Endothelial cell of umbilical vein (primary cell): ENCODE results near the gene ACTL8. TPM values are rescaled to one million over a fixed set of nuclear protein-coding genes. Genes with fewer than 3 reads are reported as not detected.

ENCODE experiments used
- BruUV-seq: library from RNA; stranded (reverse); fragments of 400-500 nt; replicated peaks from 2 replicates; lab custom pipeline; 2021; lab: Mats Ljungman, UMichigan
- CTCF ChIA-PET: fragments of 300-600, 350-600 bp; sonication (Branson Sonifier 250); formaldehyde crosslinking; loops from one replicate; lab custom pipeline; 2021; ENCODE audit warnings: antibody characterized with exemption, inconsistent platforms; lab: Charles Lee
- POLR2A ChIA-PET: fragments of 300-600, 350-600 bp; sonication (Branson Sonifier 250); formaldehyde crosslinking; loops from one replicate; lab custom pipeline; 2021; ENCODE audit warnings: antibody characterized with exemption, inconsistent platforms; lab: Charles Lee
- DNase-seq: peaks from one replicate; pipeline ENCODE4 v3.0.0-alpha.2; 2011; ENCODE audit warnings: low read depth, low spot score
- FAIRE-seq: peaks from 2 replicates; lab custom pipeline; 2011; peaks lifted over from hg19 to GRCh38; lab: Jason Lieb, UNC
- H2AFZ ChIP-seq: 2 replicates; pipeline ENCODE4 v1.6.0; 2012; ENCODE audit warnings: low read depth, low read length, control low read depth, inconsistent platforms
- H3K27ac ChIP-seq: 2 replicates; pipeline ENCODE4 v1.5.1; 2011; ENCODE audit warnings: low read depth, mild to moderate bottlenecking, control low read depth, low read length, moderate library complexity; ENCODE audit not compliant: insufficient read depth
- H3K27me3 ChIP-seq, 2 experiments: 2 replicates each; pipeline versions ENCODE4 v1.6.0 to v1.6.1; 2011; ENCODE audit warnings: low read length in 2 of 2, mixed read lengths in 1 of 2; ENCODE audit not compliant: control insufficient read depth in 2 of 2, insufficient read depth in 2 of 2
- H3K36me3 ChIP-seq, 2 experiments: 2 replicates in 1 of 2; 3 replicates in 1 of 2; pipeline ENCODE4 v1.5.1; 2011; ENCODE audit warnings: low read length in 2 of 2, mild to moderate bottlenecking in 1 of 2, moderate library complexity in 1 of 2; ENCODE audit not compliant: control insufficient read depth in 2 of 2, insufficient read depth in 2 of 2; ENCODE audit errors: extremely low read depth in 1 of 2
- H3K4me1 ChIP-seq: 3 replicates; pipeline ENCODE4 v1.5.1; 2011; ENCODE audit warnings: mild to moderate bottlenecking, low read length; ENCODE audit not compliant: control insufficient read depth, insufficient read depth; ENCODE audit errors: extremely low read depth
- H3K4me2 ChIP-seq: 2 replicates; pipeline ENCODE4 v1.6.1; 2011; ENCODE audit warnings: low read length, control low read depth, mixed read lengths; ENCODE audit not compliant: insufficient read depth
- H3K4me3 ChIP-seq, 3 experiments: fragments of 200-600 bp in 1 of 3; sonication (generic), shearing (Covaris generic) in 1 of 3; replicated peaks in 1 of 3; 2 replicates each; pipeline ENCODE4 v1.5.1; 2011 to 2016; ENCODE audit warnings: control low read depth in 3 of 3, low read length in 3 of 3, mild to moderate bottlenecking in 2 of 3, inconsistent platforms in 1 of 3, low read depth in 1 of 3, moderate library complexity in 1 of 3; ENCODE audit not compliant: insufficient read depth in 1 of 3
- H3K79me2 ChIP-seq: 2 replicates; pipeline ENCODE4 v1.6.0; 2012; ENCODE audit warnings: low read length, inconsistent platforms; ENCODE audit not compliant: control insufficient read depth, insufficient read depth
- H3K9ac ChIP-seq: replicated peaks from 2 replicates; pipeline ENCODE3; 2011; ENCODE audit warnings: low read length, control low read depth; ENCODE audit not compliant: insufficient read depth; ENCODE audit errors: extremely low read depth
- H3K9me1 ChIP-seq: replicated peaks from 3 replicates; pipeline ENCODE4 v1.6.0; 2011; ENCODE audit warnings: mild to moderate bottlenecking, low read length; ENCODE audit not compliant: control insufficient read depth, insufficient read depth; ENCODE audit errors: extremely low read depth
- H3K9me3 ChIP-seq: replicated peaks from 2 replicates; pipeline ENCODE4 v1.5.1; 2012; ENCODE audit warnings: low read length, inconsistent platforms; ENCODE audit not compliant: control insufficient read depth, insufficient read depth
- H4K20me1 ChIP-seq: replicated peaks from 2 replicates; pipeline ENCODE3; 2011; ENCODE audit warnings: mild to moderate bottlenecking, low read length; ENCODE audit not compliant: control insufficient read depth, insufficient read depth; ENCODE audit errors: extremely low read depth
- CTCF ChIP-seq, 2 donors: IDR thresholded peaks; 1 replicate in 1 of 2; 2 replicates in 1 of 2; pipeline ENCODE4 v1.5.1; 2011; ENCODE audit warnings: low read length in 2 of 2, mild to moderate bottlenecking in 2 of 2, moderate library complexity in 2 of 2, control low read depth in 1 of 2, inconsistent platforms in 1 of 2, low read depth in 1 of 2; ENCODE audit not compliant: insufficient read depth in 1 of 2; ENCODE audit errors: extremely low read depth in 1 of 2
- EZH2 ChIP-seq: IDR thresholded peaks from 2 replicates; pipeline ENCODE4 v1.6.1; 2012; ENCODE audit warnings: borderline replicate concordance, low read depth, mild to moderate bottlenecking, moderate library complexity, low read length, inconsistent platforms; ENCODE audit not compliant: severe bottlenecking
- FOS ChIP-seq: IDR thresholded peaks from 2 replicates; pipeline ENCODE4 v1.6.1; 2011; ENCODE audit warnings: mild to moderate bottlenecking, low read length, moderate library complexity, borderline replicate concordance; ENCODE audit not compliant: insufficient read depth
- GATA2 ChIP-seq: IDR thresholded peaks from 2 replicates; pipeline ENCODE4 v1.7.0; 2011; ENCODE audit warnings: low read depth, mild to moderate bottlenecking, moderate library complexity, mixed read lengths, low read length; ENCODE audit not compliant: insufficient read length, insufficient read depth
- JUN ChIP-seq: IDR thresholded peaks from 2 replicates; pipeline ENCODE4 v1.6.1; 2011; ENCODE audit warnings: borderline replicate concordance, low read depth; ENCODE audit not compliant: insufficient read length, insufficient read depth
- MYC ChIP-seq: IDR thresholded peaks from one replicate; pipeline ENCODE4 v1.6.1; 2011; ENCODE audit warnings: mild to moderate bottlenecking, low read depth, low read length
- POLR2A ChIP-seq: IDR thresholded peaks from 2 replicates; pipeline ENCODE4 v1.6.1; 2012; ENCODE audit warnings: low read depth, mild to moderate bottlenecking, control low read depth, low read length
- POLR2AphosphoS5 ChIP-seq: IDR thresholded peaks from 2 replicates; pipeline ENCODE4 v1.6.1; 2012; ENCODE audit warnings: low read depth, mild to moderate bottlenecking, control low read depth, low read length, moderate library complexity; ENCODE audit not compliant: insufficient read depth
- dilution Hi-C: fragments of 300-500 bp; cut with MboI; formaldehyde crosslinking; loops from one replicate; pipeline ENCODE4 v1.15.0; 2019; ENCODE audit warnings: low sequenced_read_pairs; ENCODE audit not compliant: extremely low pct_ligation_motif_present
- intact Hi-C: fragments of 100-400 bp; cut with micrococcal nuclease; formaldehyde crosslinking; loops from one replicate; pipeline ENCODE4 v1.10.0; 2022
- polyA plus RNA-seq, 4 experiments: library from polyadenylated mRNA; depleted of rRNA in 3 of 4; stranded (reverse) in 3 of 4; unstranded in 1 of 4; fragments of >200 nt; gene quantifications; 2 replicates each; pipeline versions ENCODE4 v1.2.1 to v1.2.3, GENCODE V29; 2011 to 2012; ENCODE audit warnings: missing spikeins in 1 of 4
- total RNA-seq: library from RNA; stranded (reverse); gene quantifications from 2 replicates; pipeline ENCODE4 v1.2.3, GENCODE V29; 2021
- TF ChIP-seq, protein P1 (sequence below): IDR thresholded peaks from 2 replicates; pipeline ENCODE4 v1.6.1; 2011; ENCODE audit not compliant: insufficient read depth, insufficient read length

Gene ACTL8
- total and polyA plus RNA-seq, 2 donors (not counting 3 experiments of a cell fraction or from before 2014, with no cell fraction given) = not detected

DNA sequence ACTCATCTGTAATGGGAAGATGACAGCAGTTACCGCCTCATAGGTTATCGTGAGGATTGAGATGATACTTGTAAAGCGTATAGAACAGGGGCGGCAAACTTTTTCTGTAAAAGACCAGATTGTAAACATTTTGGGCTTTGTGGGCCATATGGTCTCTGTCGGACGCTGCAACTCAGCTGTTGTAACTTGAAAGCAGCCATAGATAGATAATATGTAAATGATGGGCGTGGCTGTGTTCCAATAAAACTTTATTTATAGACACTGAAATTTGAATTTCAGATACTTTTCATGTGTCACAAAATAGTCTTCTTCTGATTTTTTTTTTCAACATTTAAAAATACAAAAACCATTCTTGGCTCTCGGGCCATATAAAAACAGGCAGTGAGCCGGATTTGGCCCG lies 15.8 kb downstream of the ACTL8 start:
- no peak overlapping the region for H3K4me3 ChIP-seq
- H2AFZ ChIP-seq = no peak overlapping the region
- TF ChIP-seq MYC (no peak), POLR2AphosphoS5 (no peak), FOS (no peak), GATA2 (no peak), JUN (no peak), POLR2A (no peak), CTCF (IDR thresholded peaks at IDR 0.05; ENCODE audit: extremely low read depth in 1 of 2, insufficient read depth in 1 of 2, low read depth in 1 of 2, low read length in 2 of 2) (no peak), EZH2 (no peak)
- TF ChIP-seq, protein P1, sequence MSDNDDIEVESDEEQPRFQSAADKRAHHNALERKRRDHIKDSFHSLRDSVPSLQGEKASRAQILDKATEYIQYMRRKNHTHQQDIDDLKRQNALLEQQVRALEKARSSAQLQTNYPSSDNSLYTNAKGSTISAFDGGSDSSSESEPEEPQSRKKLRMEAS = no peak
- H3K4me2 ChIP-seq = no peak overlapping the region
- H3K9me1 ChIP-seq = no peaks in the 10 kb centered on the region
- DNase-seq = no peak
- no peaks in the 10 kb centered on the region for H3K9me3 ChIP-seq
- dilution Hi-C loops (no loop called here), intact Hi-C loops (no loop called here)
- no TSS peak for BruUV-seq
- ChIA-PET POLR2A (no interaction called here), CTCF (no interaction called here)
- no peaks in the 10 kb centered on the region for H3K4me1 ChIP-seq
- H3K27me3 ChIP-seq = no peaks in the 10 kb centered on the region
- no peak overlapping the region for H3K27ac ChIP-seq
- FAIRE-seq = no peak
- no peak overlapping the region for H3K9ac ChIP-seq
- no peaks in the 10 kb centered on the region for H3K36me3 ChIP-seq
- no peaks in the 10 kb centered on the region for H4K20me1 ChIP-seq
- no peaks in the 10 kb centered on the region for H3K79me2 ChIP-seq
